Measurements from ENCODE around the gene E2F8. TPM values are rescaled to one million over a fixed set of nuclear protein-coding genes. Genes with fewer than 3 reads are reported as not detected.

E2F8 gene
- total and polyA plus RNA-seq, 9 of the 15 experiments (the other 6 are each of a cell fraction or from before 2014, with no cell fraction given), result 6.9 to 23.6 (median 12.1) TPM

DNA sequence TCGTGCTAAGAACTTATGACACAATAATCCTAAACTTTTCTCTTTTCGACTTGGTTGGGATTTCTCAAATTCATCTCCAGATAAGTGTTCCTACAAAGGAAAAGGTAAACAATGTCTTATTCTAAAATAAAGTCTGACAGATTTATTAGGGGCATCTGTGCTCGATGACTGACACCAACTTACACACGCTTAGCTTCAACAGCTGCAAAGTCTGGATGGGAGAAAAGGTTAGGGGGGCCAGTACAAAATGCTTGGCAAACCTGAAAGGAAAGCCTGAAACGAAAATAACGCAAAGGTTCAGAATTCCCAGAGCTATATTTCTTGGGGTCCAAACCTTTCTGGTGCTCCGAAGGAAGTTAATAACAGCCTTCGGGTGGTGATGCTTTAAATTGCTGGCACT, 3.4 kb downstream of the E2F8 start:
- CTCF ChIA-PET (ENCODE audit: low intra/inter-chr PET ratio), result no interaction called here
- intact Hi-C loops (cut with micrococcal nuclease), result no loop called here
- no peaks in the 10 kb centered on the region for H3K9me1 ChIP-seq (ENCODE audit: control insufficient read depth, insufficient read depth, low read length)
- 95% methylated on average over 8 of the region's 8 CpGs for WGBS (ENCODE audit: insufficient coverage, low coverage, missing lambda C conversion rate)
- no peaks in the 10 kb centered on the region for H4K20me1 ChIP-seq (replicated peaks; ENCODE audit: control insufficient read depth, insufficient read depth, low read length)
- no TSS peak for BruUV-seq (replicated peaks)
- H3K27me3 ChIP-seq (ENCODE audit: control insufficient read depth in 2 of 2, insufficient read depth in 2 of 2, low read length in 2 of 2), result no peaks in the 10 kb centered on the region
- H3K9me3 ChIP-seq (replicated peaks; ENCODE audit: control insufficient read depth, insufficient read depth, low read depth, low read length), result no peaks in the 10 kb centered on the region
- H3K9ac ChIP-seq (ENCODE audit: insufficient read depth in 1 of 2, low read depth in 2 of 2, low read length in 2 of 2), result no peak overlapping the region
- H3K4me2 ChIP-seq (ENCODE audit: insufficient read depth, low read length), result no peak overlapping the region
- POLR2A ChIA-PET, result no interaction called here
- H2AFZ ChIP-seq (ENCODE audit: low read depth, low read length), result no peak overlapping the region
- DNase-seq (ENCODE audit: extremely low read depth in 1 of 4, low spot score in 3 of 4) (no peak), FAIRE-seq (no peak), ATAC-seq (no peak)
- TF ChIP-seq SMAD3 (CRISPR knock-in tag; conservative IDR thresholded peaks at IDR 0.05), result no peak
- TF ChIP-seq, protein P1, sequence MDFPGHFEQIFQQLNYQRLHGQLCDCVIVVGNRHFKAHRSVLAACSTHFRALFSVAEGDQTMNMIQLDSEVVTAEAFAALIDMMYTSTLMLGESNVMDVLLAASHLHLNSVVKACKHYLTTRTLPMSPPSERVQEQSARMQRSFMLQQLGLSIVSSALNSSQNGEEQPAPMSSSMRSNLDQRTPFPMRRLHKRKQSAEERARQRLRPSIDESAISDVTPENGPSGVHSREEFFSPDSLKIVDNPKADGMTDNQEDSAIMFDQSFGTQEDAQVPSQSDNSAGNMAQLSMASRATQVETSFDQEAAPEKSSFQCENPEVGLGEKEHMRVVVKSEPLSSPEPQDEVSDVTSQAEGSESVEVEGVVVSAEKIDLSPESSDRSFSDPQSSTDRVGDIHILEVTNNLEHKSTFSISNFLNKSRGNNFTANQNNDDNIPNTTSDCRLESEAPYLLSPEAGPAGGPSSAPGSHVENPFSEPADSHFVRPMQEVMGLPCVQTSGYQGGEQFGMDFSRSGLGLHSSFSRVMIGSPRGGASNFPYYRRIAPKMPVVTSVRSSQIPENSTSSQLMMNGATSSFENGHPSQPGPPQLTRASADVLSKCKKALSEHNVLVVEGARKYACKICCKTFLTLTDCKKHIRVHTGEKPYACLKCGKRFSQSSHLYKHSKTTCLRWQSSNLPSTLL (IDR thresholded peaks at IDR 0.05), result no peak
- no peak for TF ChIP-seq ZNF830 (CRISPR knock-in tag; IDR thresholded peaks at IDR 0.05)
- no peak for TF ChIP-seq ZKSCAN1 (IDR thresholded peaks at IDR 0.05; ENCODE audit: low read depth, low read length)
- TF ChIP-seq ZNF561 (CRISPR knock-in tag; conservative IDR thresholded peaks at IDR 0.05), result no peak
- TF ChIP-seq HMGN3 (IDR thresholded peaks at IDR 0.05; ENCODE audit: borderline replicate concordance, extremely low read depth, insufficient read length, low read depth, low read length), result no peak
- no peak for TF ChIP-seq TAF7 (tag; IDR thresholded peaks at IDR 0.05)
- TF ChIP-seq TBL1XR1 (IDR thresholded peaks at IDR 0.05; ENCODE audit: low read length in 2 of 2), result no peak
- no peak for TF ChIP-seq POLR2A (conservative IDR thresholded peaks at IDR 0.05)
- H3K36me3 ChIP-seq (ENCODE audit: control insufficient read depth, insufficient read depth, low read length), result peaks cover 65% of the 10 kb centered on the region
- H3K4me3 ChIP-seq, result no peak overlapping the region
- no peak overlapping the region for H3K27ac ChIP-seq (ENCODE audit: extremely low read depth, low read depth, low read length)
- in situ Hi-C loops (cut with MboI), result no loop called here
- peaks cover 31% of the 10 kb centered on the region for H3K79me2 ChIP-seq (ENCODE audit: control insufficient read depth, insufficient read depth, low read length)
- peaks cover 8 to 9% of the 10 kb centered on the region in 2 experiments; a peak in 3 of 5 replicates for H3K4me1 ChIP-seq (replicated peaks in 1 of 2; ENCODE audit: control insufficient read depth in 2 of 2, insufficient read depth in 2 of 2, low read length in 2 of 2)

Measured in K562 (cell line).